ENCODE results near the gene GGN. TPM values are rescaled to one million over a fixed set of nuclear protein-coding genes. Genes with fewer than 3 reads are reported as not detected.
A peak's percentile ranks its signal among the peaks of the same experiment; 100 is the strongest.

GGN gene
- total RNA-seq, 1 experiment from 2014 or later, result 0.73 TPM

DNA sequence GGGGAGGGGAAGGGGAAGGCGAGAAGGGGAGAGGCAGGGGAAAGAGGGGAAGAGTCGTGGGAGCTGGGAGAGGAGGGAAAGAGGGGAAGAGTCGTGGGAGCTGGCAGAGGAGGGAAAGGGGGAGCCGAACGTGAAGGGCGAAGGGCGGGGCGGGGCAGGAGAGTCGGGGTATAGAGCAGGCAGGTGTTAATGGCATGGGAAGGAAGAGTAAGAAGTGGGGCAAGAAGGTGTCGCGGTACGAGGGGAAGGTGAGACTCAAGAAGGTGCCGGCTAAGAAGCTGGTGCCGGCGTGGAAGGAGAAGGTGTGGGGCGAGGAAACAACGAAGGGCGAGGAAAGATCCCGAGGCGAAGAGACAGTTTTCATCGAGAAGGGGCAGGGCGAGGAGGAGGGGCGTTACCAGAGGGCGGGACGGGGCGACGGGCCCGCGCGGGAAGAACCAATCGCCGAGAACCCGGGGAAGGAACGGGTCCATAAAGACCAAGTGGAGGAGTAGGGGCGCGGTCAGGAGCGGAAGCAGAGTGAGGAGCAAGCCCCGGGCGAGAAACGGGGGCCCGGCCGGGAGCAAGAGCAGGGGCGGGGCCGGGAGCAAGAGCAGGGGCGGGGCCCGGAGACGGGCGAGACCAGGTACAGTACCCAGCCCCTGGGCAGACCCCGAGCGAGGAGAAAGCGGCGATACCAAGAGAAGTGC, 51.7 kb downstream of the GGN start:
- POLR2A ChIA-PET (ENCODE audit: unreplicated experiment), result no interaction called here
- Histone ChIP-seq H3K79me2 (ENCODE audit: low read length) (no peaks in the 10 kb centered on the region), H3K36me3 (ENCODE audit: low read depth, low read length) (no peaks in the 10 kb centered on the region), H3K9me2 (replicated peaks; ENCODE audit: low read length) (no peaks in the 10 kb centered on the region), H3K9ac (ENCODE audit: low read length) (peak overlapping the region; percentile 72), H3K4me2 (ENCODE audit: low read length) (peak overlapping the region; percentile 98), H3K4me3 (ENCODE audit: low read length) (peak overlapping the region; percentile 91), H3F3A (ENCODE audit: low read length, unreplicated experiment) (no peaks in the 10 kb centered on the region), H3K9me3 (ENCODE audit: low read length) (no peaks in the 10 kb centered on the region), H3K4me1 (ENCODE audit: insufficient read depth, low read length) (peaks cover 4% of the 10 kb centered on the region; the same call in 1 of the 2 replicates), H3K27ac (ENCODE audit: low read length) (peak overlapping the region; percentile 64), H4K20me1 (ENCODE audit: low read length) (no peaks in the 10 kb centered on the region), H3K27me3 (ENCODE audit: low read length) (no peaks in the 10 kb centered on the region), H2AFZ (ENCODE audit: low read length) (peak overlapping the region; percentile 96)
- no TSS peak for BruUV-seq (replicated peaks)
- DNase-seq (peak; percentile 93), ATAC-seq (peak; percentile 75)
- intact Hi-C loops (cut with micrococcal nuclease), result loop anchor here (1.0 to 5.0 kb wide), 4 partner anchors 31 to 93 kb away; partner anchors contain the start of genes C19orf33, GGN, PSMD8 and SPRED3
- CTCF ChIA-PET, result interaction anchor here (0.6 to 0.7 kb wide), 4 partner anchors 48 to 528 kb away, joined by 3 to 8 read pairs (median 5); partner anchors contain the start of gene GGN
- TF ChIP-seq, protein P1, sequence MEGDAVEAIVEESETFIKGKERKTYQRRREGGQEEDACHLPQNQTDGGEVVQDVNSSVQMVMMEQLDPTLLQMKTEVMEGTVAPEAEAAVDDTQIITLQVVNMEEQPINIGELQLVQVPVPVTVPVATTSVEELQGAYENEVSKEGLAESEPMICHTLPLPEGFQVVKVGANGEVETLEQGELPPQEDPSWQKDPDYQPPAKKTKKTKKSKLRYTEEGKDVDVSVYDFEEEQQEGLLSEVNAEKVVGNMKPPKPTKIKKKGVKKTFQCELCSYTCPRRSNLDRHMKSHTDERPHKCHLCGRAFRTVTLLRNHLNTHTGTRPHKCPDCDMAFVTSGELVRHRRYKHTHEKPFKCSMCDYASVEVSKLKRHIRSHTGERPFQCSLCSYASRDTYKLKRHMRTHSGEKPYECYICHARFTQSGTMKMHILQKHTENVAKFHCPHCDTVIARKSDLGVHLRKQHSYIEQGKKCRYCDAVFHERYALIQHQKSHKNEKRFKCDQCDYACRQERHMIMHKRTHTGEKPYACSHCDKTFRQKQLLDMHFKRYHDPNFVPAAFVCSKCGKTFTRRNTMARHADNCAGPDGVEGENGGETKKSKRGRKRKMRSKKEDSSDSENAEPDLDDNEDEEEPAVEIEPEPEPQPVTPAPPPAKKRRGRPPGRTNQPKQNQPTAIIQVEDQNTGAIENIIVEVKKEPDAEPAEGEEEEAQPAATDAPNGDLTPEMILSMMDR (conservative IDR thresholded peaks at IDR 0.05; ENCODE audit: low read depth, low read length), result no peak
- TF ChIP-seq EZH2 (IDR thresholded peaks at IDR 0.05; ENCODE audit: low read length, unreplicated experiment) (no peak), EZH2phosphoT487 (IDR thresholded peaks at IDR 0.05; ENCODE audit: borderline replicate concordance, low read length) (no peak)

Other genes starting within 250 kb of the GGN start
- gene DPF1, start 163.8 kb downstream of the GGN start, total RNA-seq (2014; rRNA removed), result 7.7 and 8.1 TPM in 2 replicates
- not detected in 2 replicates for gene PPP1R14A, start 131.7 kb downstream of the GGN start, total RNA-seq (2014; rRNA removed)
- 442 and 650 TPM in 2 replicates for gene SPINT2, start 123.5 kb downstream of the GGN start, total RNA-seq (2014; rRNA removed)
- gene C19orf33, start 83.8 kb downstream of the GGN start, total RNA-seq (2014; rRNA removed), result 169 and 212 TPM in 2 replicates
- gene YIF1B, start 72.1 kb downstream of the GGN start, total RNA-seq (2014; rRNA removed), result 62.9 and 72.3 TPM in 2 replicates
- gene KCNK6, start 68.2 kb downstream of the GGN start, total RNA-seq (2014; rRNA removed), result 3.3 and 6.7 TPM in 2 replicates
- gene CATSPERG, start 52.2 kb downstream of the GGN start, total RNA-seq (2014; rRNA removed), result 0.44 and 2.5 TPM in 2 replicates
- 290 and 367 TPM in 2 replicates for gene PSMD8, start 13.5 kb downstream of the GGN start, total RNA-seq (2014; rRNA removed)
- 3.1 and 4.1 TPM in 2 replicates for gene SPRED3, start 663 bp upstream of the GGN start, total RNA-seq (2014; rRNA removed)
- 23.5 and 53.6 TPM in 2 replicates for gene FAM98C, start 15.1 kb upstream of the GGN start, total RNA-seq (2014; rRNA removed)
- not detected in 2 replicates for gene RASGRP4, start 38.2 kb upstream of the GGN start, total RNA-seq (2014; rRNA removed)
- not detected in 2 replicates for gene RYR1, start 45.7 kb upstream of the GGN start, total RNA-seq (2014; rRNA removed)
- 0.63 and 2.3 TPM in 2 replicates for gene MAP4K1, start 229.9 kb upstream of the GGN start, total RNA-seq (2014; rRNA removed)
- gene EIF3K, start 231.2 kb upstream of the GGN start, total RNA-seq (2014; rRNA removed), result 310 and 414 TPM in 2 replicates

Data from PC-3 (cell line).